NT2/D1 (cell line): ENCODE data around the gene PKP1.

Experiments used
- DNase-seq: peaks from one replicate; pipeline ENCODE4 v3.0.0-alpha.2; 2011; ENCODE audit warnings: low read depth, low spot score
- H3K27me3 ChIP-seq: 2 replicates; pipeline ENCODE4 v1.6.0; 2011; ENCODE audit warnings: mild to moderate bottlenecking; ENCODE audit not compliant: insufficient read length, insufficient read depth
- H3K36me3 ChIP-seq: 2 replicates; pipeline ENCODE4 v1.6.1; 2011; ENCODE audit warnings: mild to moderate bottlenecking, low read length, mixed read lengths; ENCODE audit not compliant: insufficient read depth, insufficient read length
- H3K4me1 ChIP-seq: 2 replicates; pipeline ENCODE4 v1.5.1; 2011; ENCODE audit not compliant: insufficient read depth, insufficient read length
- H3K4me3 ChIP-seq: 2 replicates; pipeline ENCODE4 v1.5.1; 2011; ENCODE audit warnings: low read depth; ENCODE audit not compliant: insufficient read length
- H3K9ac ChIP-seq: 2 replicates; pipeline ENCODE4 v1.6.0; 2011; ENCODE audit warnings: low read depth; ENCODE audit not compliant: insufficient read length
- H3K9me3 ChIP-seq: 2 replicates; pipeline ENCODE4 v1.5.1; 2011; ENCODE audit warnings: mild to moderate bottlenecking, low read length; ENCODE audit not compliant: insufficient read depth
- SUZ12 ChIP-seq: IDR thresholded peaks from 2 replicates; pipeline ENCODE4 v1.6.1; 2011; ENCODE audit not compliant: insufficient read length, insufficient read depth; ENCODE audit errors: extremely low read depth
- YY1 ChIP-seq: IDR thresholded peaks from 2 replicates; pipeline ENCODE4 v1.6.1; 2011; ENCODE audit not compliant: insufficient read length, insufficient read depth
- ZNF274 ChIP-seq: IDR thresholded peaks from 2 replicates; pipeline ENCODE4 v1.6.1; 2011; ENCODE audit warnings: mild to moderate bottlenecking, low read depth, low read length

PKP1 gene

GRCh38 chr1:201295861-201296260 is 12.6 kb downstream of the PKP1 start:
- Histone ChIP-seq H3K9ac (no peak overlapping the region), H3K4me3 (no peak overlapping the region), H3K9me3 (no peaks in the 10 kb centered on the region), H3K4me1 (peaks cover 8% of the 10 kb centered on the region), H3K36me3 (no peaks in the 10 kb centered on the region), H3K27me3 (peaks cover 2% of the 10 kb centered on the region)
- no peak for TF ChIP-seq ZNF274
- TF ChIP-seq YY1: no peak
- TF ChIP-seq SUZ12: no peak
- DNase-seq: no peak

- Histone ChIP-seq H3K9me3 (no peaks in the 10 kb centered on the region), H3K4me1 (peaks cover 8% of the 10 kb centered on the region), H3K4me3 (no peak overlapping the region), H3K9ac (no peak overlapping the region), H3K27me3 (peaks cover 2% of the 10 kb centered on the region), H3K36me3 (no peaks in the 10 kb centered on the region)
- TF ChIP-seq YY1: no peak
- TF ChIP-seq ZNF274: no peak
- TF ChIP-seq SUZ12: no peak
- no peak for DNase-seq
Observed at GRCh38 chr1:201296352-201296751, 13.0 kb downstream of the PKP1 start.

GRCh38 chr1:201298396-201299381 is 15.4 kb downstream of the PKP1 start:
- DNase-seq: no peak
- H3K4me1 ChIP-seq: peaks cover 5% of the 10 kb centered on the region
- H3K9me3 ChIP-seq: no peaks in the 10 kb centered on the region
- peaks cover 2% of the 10 kb centered on the region for H3K27me3 ChIP-seq
- TF ChIP-seq ZNF274 (no peak), SUZ12 (no peak), YY1 (no peak)
- no peaks in the 10 kb centered on the region for H3K36me3 ChIP-seq
- H3K4me3 ChIP-seq: no peak overlapping the region
- H3K9ac ChIP-seq: no peak overlapping the region

GRCh38 chr1:201299968-201300367 is 16.7 kb downstream of the PKP1 start:
- Histone ChIP-seq H3K4me3 (no peak overlapping the region), H3K36me3 (no peaks in the 10 kb centered on the region), H3K4me1 (peaks cover 3% of the 10 kb centered on the region), H3K27me3 (peaks cover 2% of the 10 kb centered on the region), H3K9me3 (no peaks in the 10 kb centered on the region), H3K9ac (no peak overlapping the region)
- TF ChIP-seq YY1: no peak
- DNase-seq: no peak

GRCh38 chr1:201300641-201301040 is 17.3 kb downstream of the PKP1 start:
- no peak for DNase-seq
- no peak overlapping the region for H3K9ac ChIP-seq
- H3K4me3 ChIP-seq: no peak overlapping the region
- no peak for TF ChIP-seq SUZ12
- no peak for TF ChIP-seq YY1
- TF ChIP-seq ZNF274: no peak
- no peaks in the 10 kb centered on the region for H3K36me3 ChIP-seq
- peaks cover 2% of the 10 kb centered on the region for H3K27me3 ChIP-seq
- H3K9me3 ChIP-seq: no peaks in the 10 kb centered on the region
- H3K4me1 ChIP-seq: peaks cover 3% of the 10 kb centered on the region

GRCh38 chr1:201302163-201303152 is 19.2 kb downstream of the PKP1 start:
- TF ChIP-seq YY1 (no peak), SUZ12 (no peak), ZNF274 (no peak)

More at GRCh38 chr1:201302163-201303152, 19.2 kb downstream of the PKP1 start:
- no peaks in the 10 kb centered on the region for H3K36me3 ChIP-seq
- no peak overlapping the region for H3K9ac ChIP-seq
- H3K4me1 ChIP-seq: peaks cover 6% of the 10 kb centered on the region
- H3K9me3 ChIP-seq: no peaks in the 10 kb centered on the region
- no peak overlapping the region for H3K4me3 ChIP-seq
- peaks cover 2% of the 10 kb centered on the region for H3K27me3 ChIP-seq
- DNase-seq: no peak
